ENCODE results near the gene KRT83. TPM values are rescaled to one million over a fixed set of nuclear protein-coding genes. Genes with fewer than 3 reads are reported as not detected.
"Not testable (repeated sequence)": the region's sequence is repeated elsewhere in the genome, so short reads cannot be mapped to it uniquely, and the experiment has no call there.

Gene KRT83
- total RNA-seq, 1 donor from 2014 or later: not detected

- Histone ChIP-seq H3K36me3 (ENCODE audit: control insufficient read depth, insufficient read depth, low read length) (no peaks in the 10 kb centered on the region), H3K4me3 (ENCODE audit: low read depth, low read length) (no peak overlapping the region), H3K27me3 (ENCODE audit: control insufficient read depth, insufficient read depth, low read length) (peaks cover 27% of the 10 kb centered on the region)
- no peak for DNase-seq (ENCODE audit: low read depth)
- no peak for TF ChIP-seq CTCF (IDR thresholded peaks at IDR 0.05; ENCODE audit: insufficient read depth, low read length, poor library complexity, severe bottlenecking)
These were observed 14.5 kb downstream of the KRT83 start for GRCh38 chr12:52306731-52307130.

GRCh38 chr12:52305921-52306705 lies 15.1 kb downstream of the KRT83 start:
- DNase-seq (ENCODE audit: low read depth): no peak
- no peak overlapping the region for H3K4me3 ChIP-seq (ENCODE audit: low read depth, low read length)
- peak; percentile 27 for TF ChIP-seq CTCF (IDR thresholded peaks at IDR 0.05; ENCODE audit: insufficient read depth, low read length, poor library complexity, severe bottlenecking)
- peaks cover 25% of the 10 kb centered on the region for H3K27me3 ChIP-seq (ENCODE audit: control insufficient read depth, insufficient read depth, low read length)
- no peaks in the 10 kb centered on the region for H3K36me3 ChIP-seq (ENCODE audit: control insufficient read depth, insufficient read depth, low read length)

GRCh38 chr12:52304941-52305411 lies 16.2 kb downstream of the KRT83 start:
- not testable (repeated sequence) for H3K4me3 ChIP-seq (ENCODE audit: low read depth, low read length); H3K36me3 ChIP-seq (ENCODE audit: control insufficient read depth, insufficient read depth, low read length); DNase-seq (ENCODE audit: low read depth)
- H3K27me3 ChIP-seq (ENCODE audit: control insufficient read depth, insufficient read depth, low read length): peaks cover 21% of the 10 kb centered on the region

- H3K4me3 ChIP-seq (ENCODE audit: low read depth, low read length); H3K36me3 ChIP-seq (ENCODE audit: control insufficient read depth, insufficient read depth, low read length); H3K27me3 ChIP-seq (ENCODE audit: control insufficient read depth, insufficient read depth, low read length); DNase-seq (ENCODE audit: low read depth): not testable (repeated sequence)
These were observed 18.8 kb downstream of the KRT83 start for GRCh38 chr12:52302242-52302914.

- DNase-seq (ENCODE audit: low read depth); H3K36me3 ChIP-seq (ENCODE audit: control insufficient read depth, insufficient read depth, low read length); H3K4me3 ChIP-seq (ENCODE audit: low read depth, low read length); H3K27me3 ChIP-seq (ENCODE audit: control insufficient read depth, insufficient read depth, low read length): not testable (repeated sequence)
These were observed 19.5 kb downstream of the KRT83 start for GRCh38 chr12:52301721-52302120.

- no peak for TF ChIP-seq CTCF (IDR thresholded peaks at IDR 0.05; ENCODE audit: insufficient read depth, low read length, poor library complexity, severe bottlenecking)
- DNase-seq (ENCODE audit: low read depth): no peak
- Histone ChIP-seq H3K4me3 (ENCODE audit: low read depth, low read length) (no peak overlapping the region), H3K36me3 (ENCODE audit: control insufficient read depth, insufficient read depth, low read length) (no peaks in the 10 kb centered on the region), H3K27me3 (ENCODE audit: control insufficient read depth, insufficient read depth, low read length) (peaks cover 7% of the 10 kb centered on the region)
These were observed 20.2 kb downstream of the KRT83 start for GRCh38 chr12:52300796-52301691.

- DNase-seq (ENCODE audit: low read depth): no peak
These were observed 22.5 kb downstream of the KRT83 start for GRCh38 chr12:52298677-52299190.

More at GRCh38 chr12:52298677-52299190, 22.5 kb downstream of the KRT83 start:
- peaks cover 7% of the 10 kb centered on the region for H3K27me3 ChIP-seq (ENCODE audit: control insufficient read depth, insufficient read depth, low read length)
- no peaks in the 10 kb centered on the region for H3K36me3 ChIP-seq (ENCODE audit: control insufficient read depth, insufficient read depth, low read length)
- no peak overlapping the region for H3K4me3 ChIP-seq (ENCODE audit: low read depth, low read length)
- no peak for TF ChIP-seq CTCF (IDR thresholded peaks at IDR 0.05; ENCODE audit: insufficient read depth, low read length, poor library complexity, severe bottlenecking)

Measured in kidney epithelial cell (primary cell).